NCI-H187 treated with DMSO at 0.1 percent for 48 hours (cell line): Measurements from ENCODE around the gene NGF.
A peak's percentile ranks its signal among the peaks of the same experiment; 100 is the strongest.
"Not testable (repeated sequence)": the region's sequence is repeated elsewhere in the genome, so short reads cannot be mapped to it uniquely, and the experiment has no call there.

Experiments used
- DNase-seq: peaks from one replicate; lab custom pipeline; 2025; lab: John Stamatoyannopoulos, UW

NGF gene

DNA sequence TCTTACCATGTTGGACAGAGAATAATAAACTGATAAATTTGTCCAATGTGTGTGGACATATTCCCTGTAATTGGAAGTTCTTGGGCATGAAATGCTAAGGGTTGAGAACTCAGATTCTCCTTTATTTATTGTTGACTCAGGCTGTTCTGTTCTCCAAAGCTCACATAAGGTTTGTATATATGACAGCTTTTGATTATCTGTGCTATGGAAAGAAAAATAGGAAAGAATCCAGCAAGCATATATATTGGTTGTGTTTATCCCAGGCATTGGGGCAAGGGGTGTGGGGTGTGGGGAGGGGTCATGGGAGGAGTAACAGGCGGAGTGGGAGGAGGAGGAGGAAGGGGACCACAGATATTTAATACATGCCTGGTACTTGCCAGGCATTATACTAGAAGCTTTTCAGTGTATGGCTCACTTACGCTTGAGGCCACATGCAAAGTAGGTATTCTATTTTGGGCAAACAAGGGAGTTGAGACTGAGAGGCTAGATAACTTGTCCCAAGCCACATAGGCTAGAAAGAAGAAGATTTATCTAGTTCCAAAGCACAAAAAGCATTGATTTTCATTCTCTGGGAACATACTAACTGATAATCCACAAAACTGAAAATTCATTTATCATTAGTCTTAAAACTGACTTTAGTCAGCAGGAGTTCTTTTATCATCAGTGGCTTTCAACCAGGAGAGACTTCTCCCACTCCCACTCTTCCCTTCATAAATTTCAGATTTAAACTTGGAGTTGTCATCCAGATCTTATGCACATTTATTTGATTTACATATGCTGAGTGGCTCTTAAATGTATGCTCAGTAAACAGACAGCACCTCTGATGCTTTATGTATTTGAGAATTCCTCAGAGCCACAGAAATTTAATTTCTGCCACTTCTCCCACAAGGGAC is 27.2 kb downstream of the NGF start:
- DNase-seq, result no peak

DNA sequence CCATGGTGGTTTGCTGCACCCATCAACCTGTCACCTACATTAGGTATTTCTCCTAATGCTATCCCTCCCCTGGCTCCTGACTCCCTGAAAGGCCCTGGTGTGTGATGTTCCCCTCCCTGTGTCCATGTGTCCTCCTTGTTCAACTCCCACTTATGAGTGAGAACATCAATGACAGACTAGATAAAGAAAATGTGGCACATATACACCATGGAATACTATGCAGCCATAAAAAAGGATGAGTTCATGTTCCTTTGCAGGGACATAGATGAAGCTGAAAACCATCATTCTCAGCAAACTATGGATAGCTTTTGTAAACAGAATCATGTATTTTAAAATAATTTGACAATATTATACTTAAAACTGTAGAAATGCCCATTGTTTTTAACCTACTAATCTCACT is 28.5 kb downstream of the NGF start:
- not testable (repeated sequence) for DNase-seq

DNA sequence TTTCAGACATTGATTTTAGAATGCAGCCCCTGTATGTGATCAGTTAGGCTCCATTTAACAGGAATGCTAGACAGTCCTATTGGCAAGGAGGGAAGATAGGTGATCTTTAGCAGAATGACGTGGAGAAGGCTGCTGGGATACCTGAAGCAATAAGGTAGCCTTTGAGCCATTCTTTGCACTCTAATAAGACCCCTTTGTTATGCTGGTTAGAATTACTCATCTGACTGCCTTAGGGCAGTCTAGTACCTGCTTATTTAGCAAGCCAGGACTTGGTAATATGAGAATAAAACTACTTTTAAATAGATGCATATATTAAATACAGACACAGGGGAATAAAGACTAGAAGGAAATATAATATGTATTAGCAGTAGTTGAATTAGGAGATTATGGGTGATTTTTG is 29.1 kb downstream of the NGF start:
- no peak for DNase-seq

DNA sequence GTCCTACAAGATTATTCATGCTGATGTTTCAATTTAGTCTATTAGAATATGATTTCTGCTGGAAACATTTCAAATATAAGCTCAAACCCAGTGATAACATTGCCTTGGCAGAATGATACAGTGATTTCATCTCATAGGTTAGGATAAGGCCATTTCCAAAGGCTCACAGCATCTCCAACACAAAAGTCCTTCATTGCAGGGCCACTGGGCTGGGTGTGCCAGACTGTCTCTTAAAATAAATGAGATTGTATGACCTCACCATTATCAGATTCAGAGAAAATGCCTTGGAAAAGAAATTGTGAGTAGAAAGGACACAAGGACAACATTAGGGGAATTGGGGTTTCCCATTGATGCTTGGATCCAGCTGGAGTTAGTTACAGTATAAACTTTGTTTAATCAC is 30.4 kb downstream of the NGF start:
- DNase-seq, result no peak

DNA sequence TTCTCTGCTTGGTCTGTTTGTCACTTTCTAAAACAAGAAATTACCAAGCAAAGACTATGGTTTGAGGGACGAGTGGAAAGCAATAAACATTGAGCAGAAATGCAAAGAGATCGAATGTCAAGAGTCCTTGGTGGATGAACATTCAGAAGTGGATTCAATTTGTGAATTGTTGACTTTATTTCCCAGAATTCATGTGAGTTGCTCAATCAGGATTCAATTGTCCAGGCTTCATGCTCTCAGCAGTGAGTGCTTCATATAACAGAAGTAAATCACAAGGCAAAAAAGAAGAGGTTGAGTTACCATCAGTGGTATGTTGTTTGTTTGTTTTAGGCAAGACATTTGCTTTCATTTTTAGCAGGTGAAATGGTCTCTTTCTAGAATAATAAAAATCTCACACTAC is 31.9 kb downstream of the NGF start:
- DNase-seq, result peak; percentile 88

DNA sequence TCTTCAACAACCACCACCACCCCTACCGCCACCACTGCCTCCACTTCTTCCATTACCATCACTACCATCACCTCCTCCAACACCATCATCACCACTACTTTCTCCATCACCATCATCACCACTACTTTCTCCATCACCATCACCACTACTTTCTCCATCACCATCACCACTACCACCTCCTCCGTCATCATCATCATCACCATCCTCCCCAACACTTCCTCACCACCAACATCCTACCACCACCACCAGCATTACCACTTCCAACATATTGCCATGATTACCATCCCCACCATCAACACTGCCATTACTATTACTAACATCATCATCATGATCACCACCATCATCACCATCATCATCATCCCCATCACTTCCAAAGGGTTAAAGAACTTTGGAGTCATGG is 34.7 kb downstream of the NGF start:
- no peak for DNase-seq

DNA sequence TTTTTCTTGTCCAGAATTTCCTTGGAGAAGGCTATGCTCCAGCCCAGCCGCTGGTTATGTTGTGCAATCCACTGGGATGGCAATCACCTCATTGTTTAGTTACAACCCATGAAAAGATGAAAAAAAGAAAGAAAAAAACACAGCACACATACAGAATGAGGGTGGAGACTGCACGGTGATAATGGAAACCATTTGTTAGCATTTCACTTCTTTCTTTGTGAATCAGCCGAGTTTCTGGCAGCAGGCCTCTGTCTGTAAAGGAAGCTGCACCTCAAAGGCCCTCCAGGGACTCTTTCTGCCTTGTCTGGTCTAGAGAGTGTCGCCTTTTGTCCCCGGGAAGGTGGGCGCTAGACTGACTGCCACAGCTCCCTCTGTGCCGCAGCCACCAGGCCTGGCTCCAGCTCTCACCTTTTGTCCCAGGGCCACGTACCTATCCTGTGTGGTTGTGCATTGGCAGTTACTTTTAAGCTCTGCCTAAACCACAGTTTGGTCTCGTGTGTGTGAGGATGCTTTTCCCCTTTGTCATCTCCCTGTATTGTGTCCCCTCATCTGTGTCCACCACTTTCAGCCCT is 35.6 kb downstream of the NGF start:
- no peak for DNase-seq

DNA sequence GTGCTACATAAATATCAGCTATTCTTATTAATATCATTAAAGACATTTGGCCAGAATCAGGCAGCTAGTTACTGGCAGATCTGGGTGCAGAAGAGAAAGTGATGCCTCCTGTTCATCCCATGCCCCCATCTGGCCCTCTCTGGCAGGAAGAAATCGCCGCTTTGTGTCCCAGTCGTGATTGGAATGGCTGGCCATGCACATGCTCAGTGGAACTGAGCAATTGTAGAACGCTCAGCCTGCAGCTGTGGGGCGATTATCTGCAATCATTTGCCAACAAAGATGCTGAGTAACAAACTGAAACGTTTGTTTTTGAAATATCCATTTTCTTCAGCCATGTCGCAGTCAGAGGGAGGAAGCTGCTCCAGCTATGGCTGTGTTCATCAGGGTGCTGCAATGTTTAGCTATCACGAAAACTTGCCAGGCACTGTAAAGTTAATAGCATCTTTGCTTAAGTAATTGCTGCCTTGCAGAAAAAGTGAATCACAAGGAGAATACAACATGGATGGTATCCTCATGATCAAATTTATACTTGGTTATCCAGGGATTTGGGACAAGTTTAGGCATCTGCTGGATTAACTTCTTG is 36.5 kb downstream of the NGF start:
- DNase-seq, result no peak

DNA sequence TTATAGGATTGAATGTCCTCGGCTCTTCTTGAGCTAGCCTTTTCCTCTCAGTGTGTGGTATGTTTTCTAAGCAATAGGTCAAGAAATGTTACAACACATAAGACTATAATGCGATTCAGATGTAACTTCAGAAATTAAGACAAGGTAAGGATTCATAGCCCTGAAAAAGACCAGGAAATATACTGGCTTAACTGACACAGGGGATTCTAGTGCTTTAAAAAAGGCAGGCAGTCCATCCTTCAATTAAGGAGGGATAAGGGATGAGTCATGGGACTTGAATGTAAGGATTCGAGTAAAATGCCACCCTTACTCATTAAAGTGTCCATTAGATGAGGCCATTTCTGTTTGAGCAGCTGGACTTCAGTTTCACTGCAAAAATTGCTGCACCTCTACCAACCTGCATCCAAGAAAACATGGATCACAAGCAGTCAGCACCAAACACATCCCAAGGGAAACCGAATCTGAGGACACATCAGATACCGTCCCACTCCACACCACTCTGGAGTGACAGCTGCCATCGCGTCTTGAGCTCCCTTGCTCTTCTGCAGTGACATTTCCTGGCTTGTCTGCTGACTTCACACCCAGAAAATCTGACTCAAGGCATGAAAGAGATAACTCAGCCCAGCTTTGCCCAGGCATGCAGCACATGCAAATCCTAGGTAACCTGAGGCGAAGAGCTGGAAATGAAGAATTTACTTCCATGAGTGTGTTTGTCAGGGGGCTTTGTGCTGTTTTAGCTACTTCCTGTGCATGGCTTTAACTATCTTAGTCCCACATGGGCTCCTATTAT is 37.8 kb downstream of the NGF start:
- no peak for DNase-seq

DNA sequence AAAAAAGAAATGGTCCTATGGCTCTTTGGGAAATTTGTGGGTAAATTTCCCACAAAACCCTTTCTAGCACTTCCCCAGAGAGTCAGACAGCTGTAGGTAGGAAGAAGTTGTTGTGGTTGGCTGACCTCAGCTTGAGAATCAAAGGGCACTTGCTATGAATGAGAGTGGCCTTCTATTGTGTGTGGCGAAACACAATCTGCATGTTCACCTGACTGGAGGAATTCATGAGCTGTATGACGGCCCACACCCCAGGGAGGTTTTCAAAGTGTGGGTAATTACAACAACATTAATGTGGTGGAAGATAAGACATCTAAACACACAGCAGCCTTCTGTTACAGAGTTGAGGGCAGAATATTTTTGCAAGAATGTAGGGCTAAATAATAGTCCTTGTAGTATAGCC is 38.8 kb downstream of the NGF start:
- no peak for DNase-seq

DNA sequence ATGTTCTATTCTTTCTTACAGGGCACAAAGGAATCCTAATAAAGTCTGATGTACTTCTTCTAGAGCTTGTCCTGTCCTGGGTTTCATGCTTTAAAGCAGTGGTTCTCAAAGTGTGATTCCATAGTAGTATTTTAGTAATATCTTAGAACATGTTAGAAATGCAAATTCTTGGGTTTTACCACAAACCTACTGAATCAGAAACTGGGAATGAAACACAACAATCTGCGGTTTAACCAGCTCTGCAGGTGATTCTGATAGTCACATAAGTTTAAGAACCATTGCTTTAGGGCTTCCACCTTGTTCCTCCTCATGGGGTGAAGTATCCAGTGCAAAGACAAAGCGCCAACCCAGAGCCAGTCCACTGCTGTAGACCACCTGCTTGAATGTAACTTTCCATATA is 41.1 kb downstream of the NGF start:
- DNase-seq, result no peak

DNA sequence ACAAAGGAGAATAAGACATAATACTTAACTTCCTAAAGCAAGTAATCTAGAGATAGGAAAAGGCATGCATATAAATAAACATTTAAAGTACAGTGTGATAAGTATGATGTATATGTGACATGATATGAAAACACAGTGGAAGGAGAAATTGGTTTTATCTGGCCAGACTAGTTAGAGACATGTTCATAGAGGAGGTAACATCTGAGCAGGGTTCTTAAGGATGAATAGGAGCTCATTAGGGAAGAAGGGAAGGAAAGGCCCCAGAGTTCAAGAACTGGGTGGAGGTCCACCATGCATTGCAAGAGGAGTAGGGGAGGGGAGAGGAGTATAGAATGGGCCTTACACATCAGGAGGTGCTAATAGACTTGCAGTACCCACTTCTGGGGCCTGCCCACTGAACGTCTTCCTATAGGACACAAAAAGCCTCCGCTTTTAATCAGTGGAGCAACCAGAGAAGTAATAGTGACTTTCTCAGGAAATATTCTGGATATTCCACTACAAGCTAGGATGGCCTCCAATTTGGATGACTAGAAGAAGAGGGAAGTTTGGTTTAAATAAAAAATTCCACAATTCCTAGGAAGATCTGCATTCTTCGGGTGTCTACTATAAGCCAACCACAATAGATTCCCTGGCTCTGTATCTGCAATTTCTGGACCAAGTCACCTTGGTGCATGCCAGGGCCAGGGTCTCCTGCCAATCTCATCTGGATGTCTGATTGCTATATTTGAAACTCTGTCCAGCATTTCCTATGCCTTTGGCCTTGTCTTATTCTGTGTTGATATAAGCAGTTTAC is 41.9 kb downstream of the NGF start:
- DNase-seq, result no peak

DNA sequence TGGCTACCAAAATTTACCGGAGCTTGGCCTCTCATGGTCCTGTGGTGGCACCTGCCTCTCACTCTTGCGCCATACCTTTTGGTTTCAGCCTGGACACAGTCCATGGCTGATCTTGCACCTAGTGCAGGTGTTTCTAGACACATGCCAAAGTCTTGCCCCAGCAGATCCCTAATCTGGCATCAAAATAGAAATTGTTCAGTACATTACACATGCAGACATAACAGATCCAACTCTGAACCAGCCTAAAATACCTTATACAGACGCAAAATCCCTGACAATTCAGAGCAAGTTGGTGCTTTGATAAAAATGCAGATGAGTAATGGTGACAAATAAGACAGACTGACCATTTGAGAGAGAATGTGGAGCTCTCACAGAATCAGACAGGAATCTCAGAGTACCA is 44.1 kb downstream of the NGF start:
- DNase-seq, result no peak

DNA sequence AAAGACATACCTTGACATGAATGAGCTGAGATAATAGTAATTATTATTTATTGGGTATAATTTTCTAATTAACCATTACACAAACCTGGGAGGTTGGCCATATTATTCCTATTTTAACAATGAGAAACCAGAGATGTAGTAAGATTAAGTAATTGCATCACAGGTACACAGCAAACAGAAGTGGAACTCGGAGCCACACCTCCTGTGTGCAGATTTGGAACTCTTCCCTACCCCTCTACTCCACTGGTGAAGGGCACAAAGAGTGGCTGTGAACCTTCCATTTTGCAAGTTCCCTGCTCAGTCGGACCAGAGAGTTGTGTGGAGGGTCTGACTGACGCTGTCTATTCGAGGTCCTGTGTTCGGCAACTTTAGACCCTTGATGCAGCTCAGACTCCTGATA is 45.0 kb downstream of the NGF start:
- no peak for DNase-seq

DNA sequence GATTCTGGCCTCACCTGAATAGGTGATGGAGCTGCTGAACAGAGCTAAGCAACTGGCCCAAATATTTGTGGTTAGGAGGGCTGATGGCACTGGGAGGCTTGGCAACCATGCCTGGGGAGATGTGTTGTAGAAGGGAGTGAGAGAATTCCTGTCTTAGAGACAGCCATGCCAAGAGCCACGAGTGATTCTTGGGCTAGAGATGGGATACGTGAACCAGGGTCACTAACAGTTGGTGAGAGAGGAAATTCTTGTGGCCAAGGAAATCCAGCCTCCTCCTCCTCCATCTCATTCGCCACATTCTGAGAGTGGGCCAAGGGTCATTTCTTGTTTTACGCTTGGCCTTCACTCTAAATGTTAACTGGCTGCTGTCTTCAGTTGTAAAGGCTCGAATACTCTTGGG is 46.3 kb downstream of the NGF start:
- DNase-seq, result no peak

DNA sequence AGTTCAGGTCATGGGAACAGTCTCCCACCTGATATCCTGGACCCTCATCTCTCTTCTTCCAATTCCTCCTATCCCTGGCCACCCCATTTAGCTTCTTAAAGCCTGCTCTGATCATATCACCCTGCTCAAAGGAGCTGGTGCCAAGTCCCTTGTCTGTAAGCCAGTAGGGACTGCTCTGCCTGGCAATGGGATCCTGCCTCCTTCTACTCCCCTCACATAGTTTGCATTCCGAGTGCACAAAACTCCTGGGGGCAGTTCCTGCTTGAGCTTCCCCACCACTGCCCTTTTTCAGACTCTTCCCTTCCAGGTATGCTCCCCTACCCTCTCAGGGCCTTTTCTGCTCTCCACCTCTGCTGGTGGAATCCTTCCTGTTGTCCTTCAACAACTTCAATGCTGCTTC is 48.1 kb downstream of the NGF start:
- no peak for DNase-seq

DNA sequence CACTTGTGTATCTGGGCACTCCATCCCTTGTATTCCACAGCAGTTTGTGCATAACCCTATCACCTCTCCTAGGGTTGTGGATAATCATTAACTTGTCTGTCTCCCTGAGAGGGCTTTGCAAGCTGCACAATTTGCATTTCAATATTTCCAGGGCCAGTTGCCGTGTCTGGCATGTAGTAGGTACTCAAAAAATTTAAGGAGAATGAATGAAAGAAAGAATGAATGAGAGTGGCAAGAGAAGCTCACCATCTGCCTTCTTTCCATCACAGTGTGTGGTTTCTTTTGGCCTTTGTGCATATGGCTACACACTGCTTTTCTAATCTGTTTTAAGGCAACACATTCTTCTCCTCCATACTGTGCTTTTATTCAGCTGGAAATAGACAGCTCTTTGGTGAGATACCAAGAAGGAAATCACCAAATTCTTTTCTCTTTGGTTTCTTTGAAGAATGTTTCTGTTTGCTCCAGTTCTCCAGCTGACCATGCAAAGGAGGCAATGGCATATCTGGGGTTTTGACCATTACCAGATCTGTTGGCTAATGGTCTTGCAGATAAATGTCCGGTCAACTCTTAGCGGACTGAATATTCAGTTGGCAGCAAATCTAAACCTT is 49.4 kb downstream of the NGF start:
- no peak for DNase-seq

DNA sequence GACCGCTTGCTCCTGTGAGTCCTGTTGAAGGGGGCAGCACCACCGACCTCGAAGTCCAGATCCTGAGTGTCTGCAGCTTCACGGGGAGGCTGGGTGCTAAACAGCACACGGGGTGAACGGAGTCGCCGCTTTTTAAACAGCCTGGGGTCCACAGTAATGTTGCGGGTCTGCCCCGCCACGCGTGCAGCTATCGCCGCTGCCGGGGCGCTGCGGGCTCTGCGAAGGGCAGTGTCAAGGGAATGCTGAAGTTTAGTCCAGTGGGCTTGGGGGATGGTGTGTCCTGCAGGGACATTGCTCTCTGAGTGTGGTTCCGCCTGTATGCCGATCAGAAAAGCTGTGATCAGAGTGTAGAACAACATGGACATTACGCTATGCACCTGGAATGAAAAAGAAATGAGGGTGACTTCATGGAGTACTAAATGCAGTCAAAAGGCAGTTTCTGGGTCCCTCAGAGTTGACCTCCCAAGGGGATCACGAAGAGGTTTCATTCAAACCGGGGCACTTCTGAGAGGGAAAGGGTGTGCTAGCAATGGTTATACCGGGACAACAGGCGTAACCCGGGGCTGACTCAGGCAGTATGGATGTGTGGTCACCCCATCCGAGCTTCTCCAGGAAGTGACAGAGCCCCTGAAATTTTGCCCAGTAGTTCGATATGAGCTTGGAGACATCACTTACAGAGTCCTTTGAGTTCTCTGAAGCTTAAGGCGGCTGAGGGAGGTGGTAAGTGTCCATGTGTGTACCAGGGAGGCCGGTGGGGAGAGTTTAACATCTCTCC is 51.4 kb downstream of the NGF start:
- DNase-seq, result no peak

DNA sequence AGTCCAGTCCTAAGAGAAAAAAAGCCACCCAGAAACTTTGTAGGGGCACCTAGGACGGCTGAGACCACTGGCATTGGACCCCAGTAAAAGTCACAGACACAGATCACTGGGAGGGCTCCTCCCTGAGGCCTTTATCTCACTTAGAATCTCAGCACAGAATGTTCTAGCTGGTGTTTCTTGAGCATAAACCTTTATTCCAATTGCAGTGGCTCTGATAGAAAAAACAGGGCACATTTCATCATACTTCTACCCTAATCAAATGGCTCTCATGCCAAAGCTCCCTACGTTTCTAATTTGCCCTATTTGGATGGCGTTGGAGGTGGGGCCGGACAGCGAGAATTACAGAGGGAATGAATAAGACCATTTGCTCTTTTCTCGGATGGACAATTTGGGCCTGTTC is 53.8 kb downstream of the NGF start:
- no peak for DNase-seq

DNA sequence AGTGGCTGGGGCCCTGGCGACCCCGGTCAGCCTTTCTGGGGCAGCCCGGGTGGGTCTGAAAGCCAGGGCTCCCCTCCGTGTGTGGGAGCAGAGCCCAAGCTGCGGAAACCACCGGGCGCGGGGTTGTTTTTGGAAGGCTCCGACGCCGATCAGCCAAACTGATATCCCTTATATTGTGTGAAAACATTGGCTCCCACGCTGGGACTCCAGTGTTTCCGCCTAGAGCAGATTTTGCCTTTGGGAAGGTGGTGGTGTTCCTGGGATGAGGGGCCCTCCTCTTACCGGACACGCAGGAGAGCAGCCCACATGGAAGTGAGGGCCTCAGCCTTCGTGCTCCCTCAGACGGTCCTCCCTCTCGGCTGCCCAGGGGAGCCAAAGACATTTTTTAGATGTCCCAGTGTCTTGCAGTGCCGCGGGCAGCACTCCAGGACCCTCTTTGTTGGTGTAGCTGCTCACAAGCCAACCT is 54.3 kb downstream of the NGF start:
- DNase-seq, result no peak

DNA sequence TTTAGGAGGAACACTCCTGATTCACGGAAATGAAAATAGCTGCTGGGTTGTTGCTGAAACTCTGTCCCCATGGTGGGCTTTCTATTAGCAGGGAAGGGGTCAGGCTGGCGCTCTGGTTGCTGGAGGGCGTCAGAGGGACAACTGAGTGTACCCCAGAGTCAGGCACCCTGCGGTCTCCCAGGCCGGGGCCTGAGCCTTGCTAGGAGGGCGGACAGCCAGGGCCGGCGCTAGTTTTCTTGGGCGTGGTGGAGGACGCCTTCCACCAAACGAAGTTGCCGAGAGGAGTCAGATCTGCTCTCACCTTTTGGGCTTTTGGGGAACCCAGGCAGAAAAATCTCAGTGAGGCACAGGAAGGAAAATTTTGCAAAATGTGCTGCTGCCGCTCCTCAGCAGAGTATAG is 54.8 kb downstream of the NGF start:
- DNase-seq, result no peak
